Subcutaneous abdominal adipose tissue (tissue), 5 donors: ENCODE data around the gene VRK3.

Experiments
- H3K27ac ChIP-seq: one replicate; pipeline ENCODE4 v1.7.0; 2013; ENCODE audit warnings: low read depth, mild to moderate bottlenecking, inconsistent platforms, low read length, moderate library complexity
- H3K27me3 ChIP-seq, 5 donors: one replicate each; pipeline ENCODE4 v1.7.0; 2013; ENCODE audit warnings: low read length in 5 of 5, inconsistent platforms in 1 of 5; ENCODE audit not compliant: control insufficient read depth in 5 of 5, insufficient read depth in 4 of 5
- H3K36me3 ChIP-seq, 5 donors: one replicate each; pipeline ENCODE4 v1.7.0; 2013; ENCODE audit warnings: low read length in 5 of 5; ENCODE audit not compliant: control insufficient read depth in 5 of 5, insufficient read depth in 5 of 5
- H3K4me1 ChIP-seq, 5 donors: one replicate each; pipeline ENCODE4 v1.7.0; 2013; ENCODE audit warnings: low read length in 5 of 5, mild to moderate bottlenecking in 3 of 5, moderate library complexity in 1 of 5; ENCODE audit not compliant: control insufficient read depth in 5 of 5, insufficient read depth in 5 of 5
- H3K4me3 ChIP-seq, 5 donors: one replicate each; pipeline ENCODE4 v1.7.0; 2013; ENCODE audit warnings: low read length in 5 of 5, low read depth in 1 of 5
- H3K9ac ChIP-seq, 5 donors: one replicate each; pipeline ENCODE4 v1.7.0; 2013; ENCODE audit warnings: low read length in 5 of 5, mild to moderate bottlenecking in 4 of 5, moderate library complexity in 3 of 5
- H3K9me3 ChIP-seq, 5 donors: one replicate each; pipeline ENCODE4 v1.7.0; 2013; ENCODE audit warnings: low read length in 5 of 5; ENCODE audit not compliant: control insufficient read depth in 5 of 5
- donor health status: healthy.
- donor health status: healthy.
- donor health status: healthy.
- donor health status: healthy.
- donor health status: healthy.

Gene VRK3

DNA sequence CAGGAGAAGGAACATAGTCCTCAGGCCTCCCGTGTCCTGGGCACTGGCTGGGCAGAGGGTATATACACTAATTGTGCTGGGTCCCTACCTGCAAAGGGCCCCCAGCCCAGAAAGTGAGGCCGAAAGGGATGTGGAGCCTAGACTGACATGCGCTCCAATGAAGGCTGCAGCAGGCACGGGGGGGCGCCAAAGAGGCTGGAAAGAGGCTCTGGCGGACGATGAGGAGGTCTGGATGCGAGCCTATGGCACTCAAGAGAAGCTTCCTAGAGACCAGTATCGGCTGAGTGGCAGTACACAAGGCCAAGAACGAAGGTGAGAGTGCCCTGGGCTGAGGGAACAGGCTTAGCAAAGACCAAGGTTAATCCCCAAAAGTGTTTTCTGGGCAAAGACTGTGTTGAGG, 16.6 kb downstream of the VRK3 start:
- peaks cover 2 to 82% (median 61%) of the 10 kb centered on the region in 5 donors for H3K36me3 ChIP-seq
- no peaks in the 10 kb centered on the region for H3K9me3 ChIP-seq
- H3K9ac ChIP-seq, result no peak overlapping the region
- H3K4me1 ChIP-seq, result peaks cover 4 to 13% (median 10%) of the 10 kb centered on the region in 5 donors
- H3K27me3 ChIP-seq, result no peaks in the 10 kb centered on the region
- H3K27ac ChIP-seq, result no peak overlapping the region
- H3K4me3 ChIP-seq, result no peak overlapping the region

DNA sequence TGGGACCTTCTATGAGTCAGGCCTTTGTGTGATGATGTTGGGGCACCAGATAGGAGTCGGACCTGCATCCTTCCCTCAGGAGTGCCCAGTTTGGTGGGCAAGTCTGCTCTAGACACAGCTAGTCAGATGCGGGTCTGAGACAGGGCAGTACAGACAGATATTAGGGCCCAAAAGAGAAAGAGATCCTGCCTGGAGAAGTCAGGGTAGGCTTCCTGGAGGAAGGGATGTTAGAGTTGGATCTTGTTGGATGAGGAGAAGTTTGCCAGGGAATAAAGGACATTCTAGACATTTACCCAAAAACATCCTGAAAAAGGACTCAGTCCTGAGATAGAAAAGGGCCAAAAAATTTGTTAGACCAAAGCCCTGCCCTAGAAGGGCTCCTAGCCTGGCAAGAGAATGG, 17.2 kb downstream of the VRK3 start:
- H3K27me3 ChIP-seq, result no peaks in the 10 kb centered on the region
- no peak overlapping the region for H3K27ac ChIP-seq
- no peaks in the 10 kb centered on the region for H3K9me3 ChIP-seq
- H3K9ac ChIP-seq, result no peak overlapping the region
- H3K4me3 ChIP-seq, result no peak overlapping the region
- peaks cover 0 to 82% (median 61%) of the 10 kb centered on the region in 5 donors for H3K36me3 ChIP-seq
- peaks cover 6 to 19% (median 15%) of the 10 kb centered on the region in 5 donors for H3K4me1 ChIP-seq

DNA sequence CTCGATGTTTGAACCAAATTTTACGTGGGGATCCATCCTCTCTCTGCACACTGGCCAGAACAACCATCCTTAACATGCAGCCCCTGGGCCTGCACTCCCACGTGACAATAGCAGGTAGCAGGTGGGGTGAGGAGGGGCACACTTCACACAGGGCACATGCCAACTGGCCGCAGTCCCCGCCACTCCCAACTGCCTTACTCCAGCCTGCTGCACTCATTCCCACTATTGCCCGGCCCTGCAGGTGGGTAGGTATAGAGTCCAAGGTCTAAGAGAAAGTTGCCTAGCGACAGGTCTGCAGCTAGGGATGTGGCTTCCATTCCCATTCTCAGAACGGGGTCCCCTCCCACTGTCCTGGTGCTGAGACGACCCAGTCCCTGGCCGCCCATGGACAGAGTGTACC, 18.0 kb downstream of the VRK3 start:
- no peak overlapping the region for H3K9ac ChIP-seq
- H3K36me3 ChIP-seq, result peaks cover 0 to 85% (median 64%) of the 10 kb centered on the region in 5 donors
- peaks cover 9 to 27% (median 23%) of the 10 kb centered on the region in 5 donors for H3K4me1 ChIP-seq
- no peaks in the 10 kb centered on the region for H3K27me3 ChIP-seq
- H3K27ac ChIP-seq, result no peak overlapping the region
- H3K4me3 ChIP-seq, result no peak overlapping the region
- H3K9me3 ChIP-seq, result no peaks in the 10 kb centered on the region

DNA sequence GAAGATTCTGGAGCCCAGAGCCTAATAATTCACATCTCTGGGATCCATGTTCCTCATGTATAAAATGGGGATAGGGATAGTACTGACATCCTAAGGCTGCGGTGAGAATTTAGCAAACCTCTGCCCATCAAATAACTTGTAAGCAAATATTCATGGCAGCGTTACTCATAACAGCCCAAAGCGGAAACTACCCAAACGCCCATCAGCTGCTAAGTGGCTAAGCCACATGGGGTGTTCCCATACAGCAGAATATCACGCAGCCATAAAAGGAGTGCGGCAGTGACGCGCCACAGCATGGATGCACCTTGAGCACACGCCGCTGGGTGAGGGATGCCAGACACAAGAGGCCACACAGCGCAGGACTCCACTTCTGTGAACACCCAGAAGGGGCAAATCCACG, 19.7 kb downstream of the VRK3 start:
- H3K27me3 ChIP-seq, result no peaks in the 10 kb centered on the region
- no peaks in the 10 kb centered on the region for H3K9me3 ChIP-seq
- no peak overlapping the region for H3K27ac ChIP-seq
- peaks cover 9 to 35% (median 28%) of the 10 kb centered on the region in 5 donors for H3K4me1 ChIP-seq
- H3K9ac ChIP-seq, result no peak overlapping the region
- no peak overlapping the region for H3K4me3 ChIP-seq
- peaks cover 0 to 86% (median 75%) of the 10 kb centered on the region in 5 donors for H3K36me3 ChIP-seq

DNA sequence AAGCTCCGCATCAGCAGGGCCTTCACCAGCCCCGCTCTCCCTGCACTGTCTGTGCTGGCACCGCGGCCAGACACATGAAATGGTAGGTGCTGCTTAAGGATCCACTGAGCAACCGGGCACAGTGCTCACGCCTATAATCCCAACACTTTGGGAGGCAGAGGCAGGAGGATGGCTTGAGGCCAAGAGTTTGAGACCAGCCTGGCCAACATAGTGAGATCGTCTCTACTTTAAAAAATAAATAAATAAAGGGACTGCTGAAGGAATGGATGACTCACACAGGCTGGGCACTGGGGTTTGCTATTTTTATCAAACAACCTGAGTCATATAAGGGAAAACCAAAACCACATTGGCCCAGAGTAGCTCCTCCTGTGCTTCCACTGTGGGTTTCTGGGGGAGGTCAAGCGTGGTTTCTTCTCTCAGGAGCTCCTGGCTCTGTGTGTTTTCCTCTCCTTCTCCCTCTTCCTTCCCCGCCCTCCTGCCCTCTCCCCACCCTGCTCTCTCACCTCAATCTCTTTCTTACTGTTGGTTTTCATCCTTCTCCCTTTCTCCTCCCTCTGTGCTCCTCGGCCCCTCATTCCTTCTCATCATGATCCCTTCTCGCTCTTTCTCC, 21.3 kb downstream of the VRK3 start:
- Histone ChIP-seq H3K27ac (peak overlapping the region; percentile 60), H3K36me3 (peaks cover 0 to 91% (median 82%) of the 10 kb centered on the region in 5 donors), H3K9me3 (no peaks in the 10 kb centered on the region), H3K4me1 (peaks cover 9 to 38% (median 28%) of the 10 kb centered on the region in 5 donors), H3K4me3 (no peak overlapping the region), H3K27me3 (no peaks in the 10 kb centered on the region), H3K9ac (no peak overlapping the region)

DNA sequence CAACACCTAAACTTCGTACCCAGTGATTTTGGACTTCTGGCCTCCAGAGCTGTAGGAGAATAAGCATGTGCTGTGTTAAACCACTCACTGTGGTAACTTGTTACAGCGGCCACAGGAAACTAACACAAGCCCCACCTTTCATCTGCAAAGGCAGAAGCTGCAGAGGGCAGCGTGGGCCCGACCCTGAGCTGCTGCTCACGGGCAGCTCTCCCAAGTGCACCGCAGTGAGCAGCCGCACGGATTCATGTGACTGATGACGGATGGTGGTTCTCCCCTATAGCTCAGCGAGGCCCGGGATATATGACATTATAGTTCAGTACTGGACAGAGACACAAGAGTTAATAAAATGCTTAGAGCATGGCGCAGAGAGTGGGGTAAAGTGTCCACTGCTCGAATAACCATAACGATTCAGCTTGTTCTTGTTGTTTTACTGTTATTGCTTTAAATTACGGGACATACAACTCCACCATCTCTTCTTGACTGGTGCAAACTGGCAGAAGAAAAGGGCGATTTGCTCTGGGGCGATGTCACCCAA, 21.9 kb downstream of the VRK3 start:
- H3K27ac ChIP-seq, result peak overlapping the region; percentile 37
- H3K4me3 ChIP-seq, result no peak overlapping the region
- peaks cover 9 to 38% (median 28%) of the 10 kb centered on the region in 5 donors for H3K4me1 ChIP-seq
- no peaks in the 10 kb centered on the region for H3K27me3 ChIP-seq
- no peaks in the 10 kb centered on the region for H3K9me3 ChIP-seq
- H3K36me3 ChIP-seq, result peaks cover 0 to 90% (median 79%) of the 10 kb centered on the region in 5 donors
- H3K9ac ChIP-seq, result no peak overlapping the region

DNA sequence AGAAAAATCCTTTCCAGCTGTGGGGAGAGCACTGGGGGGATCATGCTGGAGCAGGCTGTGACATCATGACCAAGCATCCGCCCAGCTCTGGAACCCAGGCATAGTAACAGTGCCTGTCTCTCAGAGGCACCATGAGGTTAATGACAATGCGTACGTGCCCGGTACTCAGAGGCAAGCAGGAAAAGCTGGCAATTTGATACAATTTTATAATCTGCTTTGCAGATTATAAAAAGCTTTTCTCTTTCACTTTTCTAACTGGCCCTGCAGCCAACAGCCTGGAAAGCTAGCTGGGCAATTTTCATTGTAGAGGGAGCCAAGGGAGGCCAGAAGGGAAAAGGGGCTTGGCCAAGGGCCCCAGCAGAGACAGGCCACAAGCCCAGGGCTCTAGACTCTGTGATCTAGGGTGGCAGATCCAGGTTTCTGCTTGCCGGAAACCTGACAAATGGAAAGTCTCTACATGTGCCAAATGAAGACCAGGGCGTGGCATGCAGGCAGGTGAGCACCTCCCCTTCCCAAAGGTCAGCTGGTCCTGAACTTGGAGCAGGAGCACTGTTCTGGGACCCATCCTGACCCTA, 22.7 kb downstream of the VRK3 start:
- H3K36me3 ChIP-seq, result peaks cover 0 to 90% (median 76%) of the 10 kb centered on the region in 5 donors

DNA sequence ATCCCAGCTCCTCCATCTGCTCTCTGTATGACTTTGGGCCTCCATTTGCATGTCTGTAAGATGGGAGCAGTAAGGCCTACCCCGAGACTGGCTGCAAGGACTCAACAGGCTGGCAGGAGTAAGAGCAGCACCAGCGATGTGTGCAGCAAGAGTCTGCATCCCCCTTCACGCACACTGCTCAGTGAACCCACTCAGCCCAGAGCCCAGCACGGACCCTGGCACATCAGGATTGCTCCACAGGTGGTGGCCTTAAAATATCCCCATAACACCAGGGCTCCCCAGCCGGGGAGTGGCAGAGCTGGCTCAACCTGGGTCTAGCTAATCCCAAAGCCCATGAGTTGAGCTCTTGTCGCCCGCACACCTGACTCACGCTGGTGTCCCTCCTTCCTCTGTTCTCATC, 23.4 kb downstream of the VRK3 start:
- Histone ChIP-seq H3K4me1 (peaks cover 9 to 38% (median 28%) of the 10 kb centered on the region in 5 donors), H3K9ac (no peak overlapping the region), H3K27me3 (no peaks in the 10 kb centered on the region), H3K36me3 (peaks cover 0 to 88% (median 75%) of the 10 kb centered on the region in 5 donors), H3K27ac (no peak overlapping the region), H3K4me3 (no peak overlapping the region), H3K9me3 (no peaks in the 10 kb centered on the region)

More for the DNA sequence above, 22.7 kb downstream of the VRK3 start:
- no peaks in the 10 kb centered on the region for H3K27me3 ChIP-seq
- no peaks in the 10 kb centered on the region for H3K9me3 ChIP-seq
- no peak overlapping the region for H3K27ac ChIP-seq
- H3K9ac ChIP-seq, result peak overlapping the region in 2 of 5 donors; percentile 8 to 25
- peaks cover 9 to 38% (median 28%) of the 10 kb centered on the region in 5 donors for H3K4me1 ChIP-seq
- peak overlapping the region in 1 of 5 donors; percentile 11 for H3K4me3 ChIP-seq

DNA sequence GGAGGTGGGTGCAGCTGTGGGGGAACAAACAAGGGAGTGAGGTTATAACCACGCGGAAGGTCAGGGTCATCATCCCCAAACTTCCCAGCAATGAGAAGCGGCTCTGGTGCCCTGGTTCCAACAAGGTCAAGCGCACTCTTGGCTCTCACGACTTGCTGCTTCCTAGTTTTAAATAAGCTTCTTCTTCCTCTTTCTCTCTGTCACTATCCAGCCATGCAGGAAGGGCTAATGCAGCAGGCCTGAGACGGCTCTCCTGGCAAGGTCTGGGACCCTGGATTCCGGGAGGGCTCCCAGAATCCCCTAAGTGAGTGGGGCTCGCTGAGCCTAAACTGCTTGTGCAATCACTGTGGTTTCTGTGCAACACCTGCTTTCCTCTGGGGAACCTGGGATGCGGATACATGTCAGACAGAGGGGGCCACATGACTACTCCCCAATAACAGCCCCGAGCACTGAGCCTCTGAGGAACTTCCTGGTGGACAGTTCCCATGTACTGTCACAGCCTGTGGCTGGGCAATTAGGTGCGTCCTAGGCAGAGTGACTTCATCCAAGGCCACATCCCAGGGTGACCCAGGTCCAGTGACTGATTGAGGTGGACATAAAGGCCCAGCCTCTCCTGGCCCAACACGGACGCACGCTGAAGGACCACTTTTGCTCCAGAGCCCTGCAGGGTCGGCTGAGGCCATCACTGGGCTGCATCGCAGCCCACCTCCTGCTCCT, 24.2 kb downstream of the VRK3 start:
- peaks cover 9 to 38% (median 28%) of the 10 kb centered on the region in 5 donors for H3K4me1 ChIP-seq
- H3K27ac ChIP-seq, result no peak overlapping the region
- no peaks in the 10 kb centered on the region for H3K9me3 ChIP-seq
- H3K9ac ChIP-seq, result no peak overlapping the region
- H3K36me3 ChIP-seq, result peaks cover 0 to 92% (median 75%) of the 10 kb centered on the region in 5 donors
- no peaks in the 10 kb centered on the region for H3K27me3 ChIP-seq
- H3K4me3 ChIP-seq, result no peak overlapping the region
